DLD1 (cell line): ENCODE measurements around the gene ERC2.
"Not testable (repeated sequence)": the region's sequence is repeated elsewhere in the genome, so short reads cannot be mapped to it uniquely, and the experiment has no call there.

Experiments used
- in situ Hi-C: cut with HindIII; loops from 2 replicates; pipeline ENCODE4 v1.10.0; 2017; ENCODE audit warnings: low sequenced_read_pairs

Gene ERC2

DNA sequence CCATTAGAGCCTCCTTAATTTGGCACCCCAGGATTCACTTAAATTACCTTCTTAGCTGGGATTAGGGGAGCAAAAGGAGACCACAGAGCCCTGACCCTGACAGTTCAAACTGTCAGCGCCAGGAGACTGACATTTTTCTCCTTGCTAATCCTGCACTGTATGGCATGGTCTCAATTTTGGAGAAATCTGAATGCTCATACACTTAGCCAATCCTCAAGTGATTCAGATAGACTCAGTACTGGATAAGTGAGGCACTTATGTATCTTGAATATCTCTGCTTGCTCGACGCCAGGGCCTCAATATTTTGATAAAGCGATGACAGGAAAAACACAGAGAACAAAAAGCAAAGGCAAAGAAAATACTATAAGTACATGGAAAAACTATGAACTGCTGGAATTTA, 605.2 kb downstream of the ERC2 start:
- in situ Hi-C loops: no loop called here

DNA sequence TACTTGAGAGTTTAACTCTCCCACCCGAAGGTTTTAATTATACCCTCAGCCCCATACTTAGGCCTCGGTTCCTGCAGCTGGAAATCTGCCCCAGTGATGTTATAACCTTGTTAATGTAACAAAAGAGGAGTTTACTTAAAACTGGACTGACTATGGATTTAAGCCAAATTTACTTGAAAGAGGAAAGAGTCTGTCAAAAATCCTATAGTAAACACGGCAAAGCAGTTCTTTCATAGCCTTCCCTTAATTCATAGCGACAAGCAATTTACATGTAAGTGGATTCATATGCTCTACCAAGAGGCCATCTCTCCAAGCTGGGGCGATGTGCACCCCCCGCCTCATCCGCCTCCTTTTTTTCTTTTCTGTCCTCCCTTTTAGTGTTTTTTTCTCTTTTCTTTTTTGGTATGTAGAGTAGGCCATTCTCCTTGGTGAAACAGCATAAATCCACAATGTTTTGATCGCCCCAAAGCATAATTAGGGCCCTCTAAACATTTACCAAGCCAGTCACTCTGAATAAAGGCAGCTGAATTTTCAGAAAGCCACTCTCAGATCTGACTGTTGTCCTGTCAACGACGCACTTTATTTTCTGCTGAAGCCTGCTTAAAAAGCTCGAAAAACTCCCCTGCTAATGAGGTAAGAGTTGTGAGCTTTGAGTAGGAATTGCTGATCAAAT, 608.1 kb downstream of the ERC2 start:
- in situ Hi-C loops: no loop called here

DNA sequence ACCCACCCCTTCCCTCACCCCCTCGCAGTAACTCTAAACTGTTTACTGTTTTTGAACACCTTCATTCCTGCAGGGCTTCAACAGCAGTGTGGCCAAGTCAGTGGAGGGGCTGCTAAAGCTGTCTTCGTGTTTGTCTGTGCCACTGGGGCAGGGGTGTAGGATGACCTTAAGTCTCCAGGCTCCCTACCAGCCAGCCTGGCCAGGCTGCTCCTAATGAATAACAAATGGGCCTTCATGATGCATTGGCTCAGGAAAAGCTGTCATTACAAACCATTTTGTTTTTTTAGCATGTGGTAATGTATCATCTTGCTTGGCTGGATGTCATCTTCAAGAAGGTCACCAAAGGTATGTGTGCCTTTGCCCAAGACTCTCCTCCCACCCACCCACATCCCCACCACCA, 609.0 kb downstream of the ERC2 start:
- in situ Hi-C loops: no loop called here

GRCh38 chr3:55858727-55859126, 609.5 kb downstream of the ERC2 start:
- in situ Hi-C loops: no loop called here

DNA sequence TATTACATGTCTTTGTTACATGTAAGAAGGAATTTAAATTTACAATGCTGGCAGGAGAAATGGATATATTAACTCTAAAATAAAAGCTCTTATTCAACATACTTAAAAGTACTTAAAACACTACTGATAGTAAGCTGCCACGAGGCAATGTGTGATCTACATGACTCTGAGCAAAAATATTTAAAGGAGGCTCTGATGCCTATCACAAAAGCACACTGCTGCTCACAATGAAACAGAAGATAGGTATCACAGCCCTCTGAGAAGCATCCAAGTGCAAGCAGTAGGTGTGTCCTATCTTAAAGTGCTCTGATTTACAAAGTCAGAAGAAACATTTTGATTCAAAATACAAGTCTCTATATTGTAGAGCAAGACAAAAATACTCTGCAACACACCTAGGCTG, 610.0 kb downstream of the ERC2 start:
- in situ Hi-C loops: no loop called here

DNA sequence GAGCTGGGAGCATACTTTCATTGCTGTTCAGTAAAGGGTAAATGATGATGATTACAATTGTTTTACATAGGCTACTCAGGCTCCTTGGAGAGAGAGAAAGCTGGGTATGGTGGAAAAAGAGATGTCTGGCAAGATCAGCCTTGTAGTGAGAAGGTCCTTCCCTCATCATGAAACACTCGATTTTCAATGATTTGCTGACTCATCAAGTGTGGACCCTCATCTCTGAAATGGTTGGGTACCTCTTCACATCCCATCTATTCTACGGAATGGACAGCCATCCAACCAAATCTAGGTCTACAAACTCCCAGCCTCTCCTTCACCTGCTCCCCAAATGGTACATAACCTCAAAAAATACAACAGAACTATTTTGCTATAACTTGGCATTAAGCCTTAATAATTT, 610.6 kb downstream of the ERC2 start:
- in situ Hi-C loops: no loop called here

- in situ Hi-C loops: no loop called here
These were observed 613.0 kb downstream of the ERC2 start for GRCh38 chr3:55855311-55855710.

DNA sequence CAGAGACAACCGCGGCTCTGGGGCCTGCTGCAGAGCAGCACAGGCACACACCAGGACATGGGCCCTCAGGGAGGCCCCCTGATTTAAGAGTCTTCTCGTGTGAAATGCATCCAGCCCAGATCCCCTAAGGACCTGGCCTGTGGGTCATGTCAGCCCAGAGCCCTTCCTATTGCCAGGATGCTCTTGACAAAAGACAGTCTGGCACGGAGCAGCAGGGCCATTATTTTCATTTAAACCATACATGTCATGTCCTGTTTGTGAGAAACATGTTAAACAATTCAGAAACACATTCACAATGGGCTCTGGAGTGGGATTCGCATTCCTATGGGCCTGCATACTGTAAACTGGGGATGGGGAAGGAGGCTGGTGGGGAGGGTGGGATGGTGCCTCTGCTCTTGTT, 613.8 kb downstream of the ERC2 start:
- in situ Hi-C loops: no loop called here

DNA sequence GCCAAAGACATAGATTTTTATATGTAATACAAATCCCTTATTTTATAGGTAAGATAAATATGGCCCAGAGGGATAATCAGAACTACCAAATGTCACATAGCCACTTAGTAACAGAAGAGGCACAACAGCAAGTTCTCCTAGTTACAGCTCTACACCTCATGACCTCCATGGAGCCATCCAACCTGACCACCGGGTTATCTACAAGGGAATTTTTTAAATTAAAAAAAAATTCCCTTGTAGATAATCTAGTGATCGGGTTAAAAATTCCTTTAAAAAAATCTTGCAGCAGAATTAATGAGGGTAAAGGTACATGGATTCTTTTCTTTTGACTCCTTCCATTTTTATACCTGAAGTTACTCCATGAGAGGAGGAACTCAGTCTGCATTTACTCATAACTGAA, 615.9 kb downstream of the ERC2 start:
- in situ Hi-C loops: no loop called here

DNA sequence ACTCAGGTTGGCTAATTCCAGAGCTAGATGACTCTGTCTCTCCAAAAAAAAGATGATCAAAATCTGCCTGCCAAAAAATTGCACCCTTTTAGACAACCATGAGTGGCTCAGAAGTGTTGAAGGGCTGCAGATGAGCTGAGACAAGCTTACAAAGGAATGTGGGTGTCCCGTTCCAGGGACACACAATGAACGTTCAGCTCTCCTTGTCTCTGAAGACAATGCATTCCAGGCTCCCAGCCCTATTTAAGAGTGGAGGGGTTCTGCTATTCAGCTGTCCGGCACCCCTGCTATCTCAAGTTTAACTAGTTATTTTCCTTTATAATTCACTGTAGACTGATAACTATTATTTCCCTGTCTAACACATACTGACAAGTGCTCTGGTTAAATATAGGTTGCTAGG, 626.1 kb downstream of the ERC2 start:
- in situ Hi-C loops: no loop called here

- in situ Hi-C loops: not testable (repeated sequence)
These were observed 636.4 kb downstream of the ERC2 start for GRCh38 chr3:55831876-55832275.

GRCh38 chr3:55828712-55829111, 639.6 kb downstream of the ERC2 start:
- in situ Hi-C loops: no loop called here

GRCh38 chr3:55827786-55828185, 640.5 kb downstream of the ERC2 start:
- in situ Hi-C loops: no loop called here

GRCh38 chr3:55826731-55827496, 641.4 kb downstream of the ERC2 start:
- in situ Hi-C loops: no loop called here

DNA sequence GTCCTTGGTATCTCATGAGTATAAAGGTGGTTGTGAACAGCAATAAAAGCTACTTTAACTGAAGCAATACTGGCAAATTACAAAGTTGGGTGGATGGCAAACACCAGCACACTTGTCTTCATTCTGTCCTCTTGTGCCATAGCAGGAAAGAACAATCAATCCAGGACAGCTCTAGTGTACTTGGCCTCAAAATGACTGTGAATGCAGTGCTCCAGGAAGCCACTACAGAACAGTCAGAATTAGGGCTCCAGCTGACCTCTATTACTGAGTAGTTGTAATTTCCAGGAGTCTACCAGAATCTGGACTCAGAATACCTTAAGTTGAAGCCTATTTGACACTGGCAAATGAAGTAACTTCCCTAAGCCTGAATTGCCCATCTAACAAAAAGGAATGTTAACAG, 642.2 kb downstream of the ERC2 start:
- in situ Hi-C loops: no loop called here

GRCh38 chr3:55824406-55824805, 643.9 kb downstream of the ERC2 start:
- in situ Hi-C loops: no loop called here

- in situ Hi-C loops: no loop called here
These were observed 644.4 kb downstream of the ERC2 start for GRCh38 chr3:55823829-55824228.

DNA sequence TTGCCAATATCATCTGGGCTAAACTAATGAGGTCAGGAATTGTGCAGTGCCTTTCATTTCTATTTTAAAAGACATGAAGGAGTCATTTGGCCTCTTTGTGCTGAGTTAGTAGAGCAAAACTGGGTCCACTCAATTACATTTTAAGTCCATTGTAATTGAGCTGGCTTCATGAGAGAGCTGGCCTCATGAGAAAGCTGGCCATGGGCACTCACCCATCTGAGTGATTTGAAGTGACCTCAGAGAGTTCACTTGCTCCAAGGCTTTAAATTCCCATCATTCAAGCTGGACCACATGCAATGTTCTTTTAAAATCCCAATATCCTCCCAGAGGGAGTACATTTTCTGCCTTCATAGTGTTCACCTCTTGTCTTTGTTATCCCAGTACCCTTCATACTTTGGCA, 645.3 kb downstream of the ERC2 start:
- in situ Hi-C loops: no loop called here

- in situ Hi-C loops: no loop called here
These were observed 649.3 kb downstream of the ERC2 start for GRCh38 chr3:55819005-55819404.

DNA sequence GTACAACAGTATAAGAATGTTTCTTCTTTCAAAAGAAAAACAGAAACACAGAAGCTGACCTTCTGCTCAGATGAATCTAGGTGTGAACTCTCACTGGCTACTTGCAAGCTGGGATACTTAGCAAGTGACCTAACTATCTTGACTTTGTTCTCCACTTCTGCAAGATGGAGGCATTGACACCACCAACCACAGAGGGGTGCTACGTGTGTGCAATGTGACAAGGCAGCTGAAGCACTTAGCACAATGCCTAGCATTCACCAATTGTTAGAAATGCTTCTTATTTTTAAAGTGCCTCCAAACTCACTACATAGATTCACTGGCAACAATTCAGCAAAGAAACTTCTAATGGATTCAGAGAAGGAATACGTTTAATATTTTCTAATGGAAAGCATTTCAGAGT, 649.8 kb downstream of the ERC2 start:
- in situ Hi-C loops: no loop called here

- in situ Hi-C loops: no loop called here
These were observed 651.3 kb downstream of the ERC2 start for GRCh38 chr3:55816794-55817576.

DNA sequence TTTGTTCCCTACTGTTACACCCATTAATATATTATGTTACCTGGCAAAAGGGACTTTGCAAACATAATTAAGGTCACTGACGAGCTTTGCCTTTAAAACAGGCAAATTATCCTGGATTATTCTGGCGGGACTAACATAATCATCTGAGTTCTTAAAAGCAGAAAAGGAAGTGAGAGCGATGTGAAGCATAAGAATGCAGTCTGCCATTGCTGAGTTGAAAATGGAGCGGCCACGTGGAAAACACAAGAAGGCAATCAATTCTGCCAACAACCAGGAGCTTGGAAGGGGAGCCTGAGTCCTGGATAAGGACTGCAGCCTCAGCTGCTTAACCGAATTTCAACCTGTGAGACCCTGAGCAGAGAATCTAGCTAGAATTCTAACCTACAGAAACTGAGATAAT, 653.0 kb downstream of the ERC2 start:
- in situ Hi-C loops: no loop called here
